ENCODE data around the gene PDF. TPM values are rescaled to one million over a fixed set of nuclear protein-coding genes. Genes with fewer than 3 reads are reported as not detected.

The PDF gene
- total and polyA plus RNA-seq, 2 of the 13 experiments (the other 11 are each of a cell fraction or from before 2014, with no cell fraction given), result 12.4 to 48.8 TPM

GRCh38 chr16:69339289-69340094 is 9.1 kb upstream of the PDF start, which contains the start of the genes COG8 and NIP7 (continued):
- TF ChIP-seq ZNF598 (CRISPR knock-in tag; IDR thresholded peaks at IDR 0.05; ENCODE audit: borderline replicate concordance) (0 out of 2 replicates have a peak, but pooled peaks have one; percentile 61), BHLHE40 (IDR thresholded peaks at IDR 0.05; ENCODE audit: low read length) (peak; percentile 24), ZNF562 (CRISPR knock-in tag; IDR thresholded peaks at IDR 0.05; ENCODE audit: borderline replicate concordance) (no peak), RXRA (CRISPR knock-in tag; IDR thresholded peaks at IDR 0.05) (peak; percentile 66; the same call in 1 of the 2 replicates), PAX8 (CRISPR knock-in tag; IDR thresholded peaks at IDR 0.05; ENCODE audit: borderline replicate concordance) (0 out of 2 replicates have a peak, but pooled peaks have one; percentile 75), ZNF33B (CRISPR knock-in tag; IDR thresholded peaks at IDR 0.05) (peak; percentile 59), BCL6 (CRISPR knock-in tag; IDR thresholded peaks at IDR 0.05) (peak; percentile 44), AKAP8 (CRISPR knock-in tag; IDR thresholded peaks at IDR 0.05) (peak; percentile 24; the same call in 1 of the 2 replicates), ZNF3 (CRISPR knock-in tag; IDR thresholded peaks at IDR 0.05) (no peak), BRD4 (CRISPR knock-in tag; IDR thresholded peaks at IDR 0.05) (peak; percentile 89), ISL2 (CRISPR knock-in tag; IDR thresholded peaks at IDR 0.05) (peak; percentile 59; the same call in 1 of the 2 replicates), CBX5 (CRISPR knock-in tag; IDR thresholded peaks at IDR 0.05; ENCODE audit: borderline replicate concordance) (peak; percentile 34; the same call in 1 of the 2 replicates), GATA4 (IDR thresholded peaks at IDR 0.05; ENCODE audit: borderline replicate concordance, low read depth) (0 out of 2 replicates have a peak, but pooled peaks have one; percentile 53), CBFB (CRISPR knock-in tag; IDR thresholded peaks at IDR 0.05) (peak; percentile 88), ZNF710 (CRISPR knock-in tag; IDR thresholded peaks at IDR 0.05; ENCODE audit: borderline replicate concordance) (peak; percentile 87; the same call in 1 of the 2 replicates), KLF15 (CRISPR knock-in tag; IDR thresholded peaks at IDR 0.05; ENCODE audit: borderline replicate concordance) (no peak), ZBTB2 (CRISPR knock-in tag; IDR thresholded peaks at IDR 0.05; ENCODE audit: low read depth) (peak; percentile 85), HNF4G (IDR thresholded peaks at IDR 0.05; ENCODE audit: borderline replicate concordance, low read depth, low read length) (no peak), HNF4G (CRISPR knock-in tag; IDR thresholded peaks at IDR 0.05; ENCODE audit: borderline replicate concordance, low read depth) (0 out of 2 replicates have a peak, but pooled peaks have one; percentile 18), SNRNP70 (IDR thresholded peaks at IDR 0.05; ENCODE audit: low read depth, low read length) (no peak), ETV5 (CRISPR knock-in tag; IDR thresholded peaks at IDR 0.05; ENCODE audit: borderline replicate concordance) (peak; percentile 96)
- TF ChIP-seq, protein P1, sequence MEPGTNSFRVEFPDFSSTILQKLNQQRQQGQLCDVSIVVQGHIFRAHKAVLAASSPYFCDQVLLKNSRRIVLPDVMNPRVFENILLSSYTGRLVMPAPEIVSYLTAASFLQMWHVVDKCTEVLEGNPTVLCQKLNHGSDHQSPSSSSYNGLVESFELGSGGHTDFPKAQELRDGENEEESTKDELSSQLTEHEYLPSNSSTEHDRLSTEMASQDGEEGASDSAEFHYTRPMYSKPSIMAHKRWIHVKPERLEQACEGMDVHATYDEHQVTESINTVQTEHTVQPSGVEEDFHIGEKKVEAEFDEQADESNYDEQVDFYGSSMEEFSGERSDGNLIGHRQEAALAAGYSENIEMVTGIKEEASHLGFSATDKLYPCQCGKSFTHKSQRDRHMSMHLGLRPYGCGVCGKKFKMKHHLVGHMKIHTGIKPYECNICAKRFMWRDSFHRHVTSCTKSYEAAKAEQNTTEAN (CRISPR knock-in tag; conservative IDR thresholded peaks at IDR 0.05), result peak; percentile 62; the same call in 1 of the 2 replicates
- TF ChIP-seq, protein P2, sequence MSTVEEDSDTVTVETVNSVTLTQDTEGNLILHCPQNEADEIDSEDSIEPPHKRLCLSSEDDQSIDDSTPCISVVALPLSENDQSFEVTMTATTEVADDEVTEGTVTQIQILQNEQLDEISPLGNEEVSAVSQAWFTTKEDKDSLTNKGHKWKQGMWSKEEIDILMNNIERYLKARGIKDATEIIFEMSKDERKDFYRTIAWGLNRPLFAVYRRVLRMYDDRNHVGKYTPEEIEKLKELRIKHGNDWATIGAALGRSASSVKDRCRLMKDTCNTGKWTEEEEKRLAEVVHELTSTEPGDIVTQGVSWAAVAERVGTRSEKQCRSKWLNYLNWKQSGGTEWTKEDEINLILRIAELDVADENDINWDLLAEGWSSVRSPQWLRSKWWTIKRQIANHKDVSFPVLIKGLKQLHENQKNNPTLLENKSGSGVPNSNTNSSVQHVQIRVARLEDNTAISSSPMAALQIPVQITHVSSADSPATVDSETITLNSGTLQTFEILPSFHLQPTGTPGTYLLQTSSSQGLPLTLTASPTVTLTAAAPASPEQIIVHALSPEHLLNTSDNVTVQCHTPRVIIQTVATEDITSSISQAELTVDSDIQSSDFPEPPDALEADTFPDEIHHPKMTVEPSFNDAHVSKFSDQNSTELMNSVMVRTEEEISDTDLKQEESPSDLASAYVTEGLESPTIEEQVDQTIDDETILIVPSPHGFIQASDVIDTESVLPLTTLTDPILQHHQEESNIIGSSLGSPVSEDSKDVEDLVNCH (CRISPR knock-in tag; IDR thresholded peaks at IDR 0.05), result peak; percentile 66; the same call in 1 of the 2 replicates
